Fibroblast of mammary gland (primary cell): ENCODE measurements around the gene SERAC1.
"Not testable (repeated sequence)": the region's sequence is repeated elsewhere in the genome, so short reads cannot be mapped to it uniquely, and the experiment has no call there.

Experiments used
- DNase-seq: peaks from one replicate; pipeline ENCODE4 v3.0.0-alpha.2; 2010; ENCODE audit warnings: low read depth
- H3K4me3 ChIP-seq: 2 replicates; pipeline ENCODE4 v1.5.1; 2011; ENCODE audit warnings: low read depth, mild to moderate bottlenecking, low read length, moderate library complexity; ENCODE audit not compliant: control insufficient read depth
- CTCF ChIP-seq: conservative IDR thresholded peaks from 2 replicates; pipeline ENCODE4 v1.5.1; 2011; ENCODE audit warnings: low read depth, low read length, inconsistent platforms; ENCODE audit not compliant: control insufficient read depth, insufficient read depth

Gene SERAC1

GRCh38 chr6:158185729-158186456 lies 17.8 kb upstream of the SERAC1 start:
- peak; percentile 68 for DNase-seq
- TF ChIP-seq CTCF, result no peak
- no peak overlapping the region for H3K4me3 ChIP-seq

- H3K4me3 ChIP-seq, result no peak overlapping the region
- no peak for TF ChIP-seq CTCF
- DNase-seq, result peak; percentile 16
Observed at GRCh38 chr6:158184608-158185007, 16.5 kb upstream of the SERAC1 start.

GRCh38 chr6:158183174-158183972 lies 15.3 kb upstream of the SERAC1 start:
- not testable (repeated sequence) for H3K4me3 ChIP-seq, DNase-seq

- DNase-seq, H3K4me3 ChIP-seq: not testable (repeated sequence)
Observed at GRCh38 chr6:158177712-158178111, 9.7 kb upstream of the SERAC1 start.

- H3K4me3 ChIP-seq, result no peak overlapping the region
- peak; percentile 14 for DNase-seq
- TF ChIP-seq CTCF, result no peak
Observed at GRCh38 chr6:158175111-158175510, 7.0 kb upstream of the SERAC1 start.

GRCh38 chr6:158174514-158174913 lies 6.5 kb upstream of the SERAC1 start:
- TF ChIP-seq CTCF, result no peak
- peak; percentile 94 for DNase-seq
- no peak overlapping the region for H3K4me3 ChIP-seq

GRCh38 chr6:158174024-158174423 lies 6.0 kb upstream of the SERAC1 start:
- DNase-seq, result no peak
- no peak for TF ChIP-seq CTCF
- no peak overlapping the region for H3K4me3 ChIP-seq
